GM18526 (cell line): Measurements from ENCODE around the gene VEGFD.

Experiments
- POLR2A ChIP-seq: IDR thresholded peaks from 3 replicates; pipeline ENCODE4 v1.6.1; 2011; ENCODE audit not compliant: insufficient read length; ENCODE audit errors: extremely low read depth

VEGFD gene

GRCh38 chrX:15384304-15384703, at the start of gene VEGFD:
VEGFD (minus strand) TSS chrX:15384413; CDS start chrX:15383946, 467 bp downstream.
- no peak for TF ChIP-seq POLR2A

- TF ChIP-seq POLR2A, result no peak
Measured at GRCh38 chrX:15430584-15430983, 46.4 kb upstream of the VEGFD start.

DNA sequence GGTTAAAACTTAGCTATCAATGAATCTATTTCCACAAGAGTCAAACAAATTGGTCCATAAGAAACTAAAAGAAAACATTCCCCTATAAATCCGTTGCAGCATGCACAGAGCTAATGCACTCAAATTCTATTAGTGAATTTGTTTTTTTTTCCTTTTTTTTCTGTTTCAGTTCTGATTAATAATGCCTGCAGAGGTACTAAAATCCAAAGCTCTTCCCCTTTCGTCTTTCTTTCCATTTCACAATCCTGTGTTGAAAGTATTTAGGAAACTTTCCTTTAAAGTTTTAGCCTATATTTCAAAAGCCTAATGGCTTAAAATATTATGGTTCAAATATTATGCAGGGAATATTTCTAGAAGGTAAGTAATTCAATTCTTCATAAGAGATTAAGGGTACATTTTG, 45.9 kb upstream of the VEGFD start:
- no peak for TF ChIP-seq POLR2A

- TF ChIP-seq POLR2A, result no peak
Measured at GRCh38 chrX:15425024-15425423, 40.8 kb upstream of the VEGFD start.

- TF ChIP-seq POLR2A, result no peak
Measured at GRCh38 chrX:15418707-15419181, 34.5 kb upstream of the VEGFD start.

DNA sequence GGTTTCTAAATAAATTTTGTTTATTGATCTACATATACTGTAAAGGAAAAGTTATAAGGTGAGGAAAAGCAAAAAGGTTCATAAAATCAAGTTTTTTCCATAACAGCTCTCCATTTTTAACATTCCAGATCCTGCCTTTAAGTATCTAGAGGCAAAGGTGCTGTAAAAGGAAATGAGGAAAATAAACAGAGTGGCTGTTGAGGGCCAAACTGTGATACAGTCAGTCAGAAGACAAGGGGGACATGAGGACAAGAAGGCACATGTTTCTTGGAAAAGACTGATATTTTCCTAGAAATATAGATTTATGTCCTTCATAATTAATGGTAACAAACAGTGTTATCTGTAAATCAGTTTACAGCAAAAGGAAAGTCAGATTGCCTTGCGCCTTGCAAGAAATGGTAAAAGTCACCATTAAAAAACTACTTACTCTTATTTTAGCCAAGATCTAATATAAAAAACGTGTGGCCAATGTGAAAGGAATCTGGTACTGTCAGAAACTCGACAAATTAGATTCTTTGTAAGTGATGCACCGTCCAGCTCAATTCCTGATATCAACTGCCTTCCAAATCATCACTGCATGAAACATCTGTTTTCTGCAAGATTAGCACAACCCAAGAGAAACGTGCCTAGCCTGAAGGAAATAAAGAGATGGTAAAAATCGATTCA, 34.0 kb upstream of the VEGFD start:
- TF ChIP-seq POLR2A, result no peak

DNA sequence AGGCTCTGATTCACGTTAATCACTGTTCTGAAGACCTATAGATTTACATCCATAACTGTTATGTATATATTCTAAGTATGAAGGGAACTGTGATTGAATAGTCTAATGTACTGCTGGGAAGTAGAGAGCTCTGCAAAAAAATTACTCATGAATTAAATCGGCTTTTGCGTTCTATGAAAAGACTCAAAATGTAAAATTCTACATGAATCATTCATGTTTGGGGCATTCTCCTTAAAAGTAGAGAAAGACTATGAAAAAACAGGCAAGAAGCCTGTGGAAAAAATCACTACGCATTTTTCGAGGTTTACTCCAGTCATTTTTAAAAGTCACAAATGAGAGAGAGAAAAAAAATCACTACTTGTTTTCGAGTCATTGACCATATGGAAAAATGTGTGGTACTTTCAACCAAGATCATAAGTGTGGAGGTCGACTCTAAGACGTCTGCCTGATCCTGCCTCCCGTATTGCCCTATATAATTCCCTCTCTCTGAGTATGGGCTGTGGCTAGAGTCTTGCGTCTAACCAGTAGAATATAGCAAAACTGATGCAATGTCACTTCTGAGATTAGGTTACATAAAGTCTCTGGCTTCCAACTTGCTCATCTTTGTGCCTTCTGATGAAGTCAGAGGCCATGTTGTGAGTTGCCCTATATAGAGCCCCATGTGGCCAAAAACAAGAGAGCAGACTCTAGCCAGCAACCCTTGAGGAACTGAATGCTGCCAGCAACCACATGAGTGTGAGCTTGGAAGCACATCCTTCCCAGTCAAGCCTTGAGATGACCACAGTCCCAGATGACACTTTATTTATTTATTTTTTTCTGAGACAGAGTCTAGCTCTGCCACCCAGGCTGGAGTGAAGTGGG, 32.1 kb upstream of the VEGFD start:
- no peak for TF ChIP-seq POLR2A

DNA sequence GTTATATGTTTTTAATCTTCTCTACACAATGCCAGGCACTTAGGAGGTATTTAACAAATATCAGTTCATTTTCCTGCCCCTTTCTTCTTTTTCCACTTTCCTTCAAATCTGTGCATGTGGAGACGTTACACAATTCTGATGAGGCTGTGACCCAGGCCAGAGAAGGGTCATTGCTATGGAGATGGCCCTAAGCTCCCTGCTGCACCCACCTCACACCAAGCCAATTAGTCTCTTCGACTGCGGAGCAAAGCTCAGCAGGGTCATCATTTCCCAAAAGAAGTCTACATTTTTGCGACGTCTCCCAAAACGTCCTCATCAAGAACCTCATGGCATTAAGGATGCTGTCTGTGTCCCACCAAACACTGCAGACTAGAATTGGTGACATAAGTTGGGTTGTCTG, 28.9 kb upstream of the VEGFD start:
- no peak for TF ChIP-seq POLR2A

- TF ChIP-seq POLR2A, result no peak
Measured at GRCh38 chrX:15410947-15411346, 26.7 kb upstream of the VEGFD start.

DNA sequence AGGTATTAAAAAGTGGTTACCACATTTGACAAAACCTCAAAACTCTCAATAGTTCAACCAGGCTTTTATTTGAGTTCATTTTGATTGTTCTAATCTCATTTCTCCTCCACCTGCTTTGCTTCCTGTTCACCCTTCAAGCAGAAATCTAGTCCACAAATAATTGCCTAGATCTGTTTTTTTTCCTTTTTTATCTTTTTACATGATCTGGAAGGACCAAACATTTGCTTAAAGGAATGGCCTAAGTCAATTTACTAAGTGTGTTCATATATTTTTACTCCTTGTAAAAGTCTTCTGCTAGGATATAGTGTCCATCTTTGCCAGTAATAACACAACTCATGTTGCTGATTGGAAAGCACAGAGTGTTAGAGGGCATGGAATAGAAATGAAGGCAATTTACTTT, 26.2 kb upstream of the VEGFD start:
- TF ChIP-seq POLR2A, result no peak

GRCh38 chrX:15405846-15406245, 21.6 kb upstream of the VEGFD start:
- TF ChIP-seq POLR2A, result no peak

DNA sequence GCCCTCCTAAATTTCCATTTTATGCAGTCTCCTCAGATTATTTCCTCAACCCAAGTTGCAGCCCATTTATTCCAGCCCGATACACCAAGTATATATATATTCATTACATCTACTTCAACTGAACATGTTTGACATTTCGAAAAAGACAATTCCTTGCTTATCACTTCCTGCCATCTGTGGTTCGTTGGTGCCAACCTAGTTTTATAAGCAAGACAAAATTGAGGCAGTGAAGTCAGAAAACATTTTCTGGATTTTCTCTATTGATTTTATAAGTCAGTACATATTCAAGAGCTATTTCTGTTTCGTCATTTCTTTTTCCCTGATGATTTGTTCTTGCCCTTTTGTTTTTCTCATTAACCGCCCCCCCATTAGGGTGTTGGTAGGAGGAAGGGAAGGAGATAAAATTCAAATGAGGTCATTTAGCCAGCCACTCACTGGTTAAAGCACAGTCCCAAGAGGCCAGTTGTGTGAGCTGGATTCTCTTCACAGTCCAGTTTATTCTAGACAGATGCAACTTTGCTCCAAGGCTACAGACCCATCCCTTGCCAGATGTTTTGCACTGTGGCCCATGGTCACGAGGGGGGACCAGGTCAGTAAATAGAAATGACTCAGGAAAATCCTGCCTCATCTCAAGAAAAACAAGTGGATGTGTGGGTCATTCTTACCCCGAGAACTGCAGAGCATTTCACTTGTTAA, 20.3 kb upstream of the VEGFD start:
- TF ChIP-seq POLR2A, result no peak

- TF ChIP-seq POLR2A, result no peak
Measured at GRCh38 chrX:15401378-15401777, 17.2 kb upstream of the VEGFD start.

GRCh38 chrX:15399962-15400391, 15.8 kb upstream of the VEGFD start:
- TF ChIP-seq POLR2A, result no peak

DNA sequence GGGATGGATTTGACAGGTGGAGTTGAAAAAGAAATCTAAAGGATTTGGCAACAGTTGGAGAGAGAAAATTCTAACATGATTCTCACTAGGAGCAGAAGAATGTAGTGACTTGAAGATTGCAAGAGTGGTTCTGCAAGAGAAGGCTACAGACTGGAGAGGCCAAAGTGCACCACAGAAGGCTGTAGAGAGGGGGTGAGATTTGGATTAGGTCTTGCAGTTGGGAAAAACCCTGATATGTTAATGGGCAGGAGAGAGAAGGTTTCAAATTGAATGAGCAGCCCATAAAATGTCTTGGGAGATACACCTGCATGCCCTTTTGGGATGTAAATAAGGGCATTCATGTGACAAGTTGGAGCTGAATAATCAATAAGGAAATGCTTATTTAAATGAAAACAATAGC, 14.7 kb upstream of the VEGFD start:
- no peak for TF ChIP-seq POLR2A

DNA sequence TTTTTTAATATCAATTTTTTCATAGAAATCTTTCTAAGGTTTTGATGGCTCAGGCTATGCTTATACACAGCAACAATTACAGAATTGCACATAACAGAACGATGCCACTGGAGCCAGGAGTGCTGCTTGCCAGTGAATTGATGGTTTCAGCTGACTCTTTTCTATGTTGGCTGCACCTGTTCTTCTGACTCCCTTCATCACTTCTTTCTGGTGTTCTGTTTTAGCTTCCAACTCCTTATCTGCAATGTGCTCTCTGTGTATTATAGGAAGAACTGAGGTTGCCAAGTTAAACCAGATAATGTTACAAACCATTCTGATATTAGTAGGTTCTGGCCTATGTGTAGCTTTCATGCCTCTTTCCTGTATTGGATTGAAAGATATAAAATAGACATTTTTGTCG, 11.6 kb upstream of the VEGFD start:
- TF ChIP-seq POLR2A, result no peak
